ENCODE measurements around the gene DNAJC1.

DNA sequence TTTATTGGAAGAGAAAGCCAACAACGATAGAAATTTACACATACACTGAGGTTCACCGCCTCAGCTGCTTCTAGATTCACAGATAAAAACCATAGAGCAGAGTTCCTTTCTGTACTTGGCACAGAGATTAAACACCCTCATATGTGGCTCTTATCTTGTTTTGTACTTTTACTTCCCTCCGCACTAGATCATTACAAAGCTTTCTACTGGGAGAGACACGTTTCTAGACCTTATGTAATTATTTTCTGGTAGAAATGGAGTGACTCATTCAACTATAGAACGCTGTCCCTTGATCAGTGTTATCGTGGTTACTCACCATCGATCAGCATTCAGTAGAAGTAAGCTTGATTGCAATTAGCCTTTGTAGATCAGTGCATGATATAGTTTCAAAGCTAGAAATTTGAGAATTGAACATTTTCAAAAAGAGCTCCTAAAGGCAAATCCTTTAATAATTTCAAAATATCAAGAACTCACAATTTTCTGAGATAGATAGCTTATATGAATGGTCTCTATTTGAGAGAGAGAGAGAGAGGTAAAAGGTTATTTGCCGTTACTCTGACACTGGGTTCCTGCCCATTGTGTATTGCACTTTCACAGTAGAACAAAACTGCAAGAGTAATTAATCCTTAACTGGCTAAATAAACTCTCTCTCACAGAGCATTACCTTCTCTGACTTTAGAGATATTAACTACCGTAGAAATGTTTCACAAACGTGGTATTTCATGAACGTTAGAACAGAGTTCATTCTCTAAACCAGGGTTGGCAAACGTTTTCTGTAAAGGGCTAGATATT is 26.1 kb upstream of the DNAJC1 start:
- TF ChIP-seq, protein P1, sequence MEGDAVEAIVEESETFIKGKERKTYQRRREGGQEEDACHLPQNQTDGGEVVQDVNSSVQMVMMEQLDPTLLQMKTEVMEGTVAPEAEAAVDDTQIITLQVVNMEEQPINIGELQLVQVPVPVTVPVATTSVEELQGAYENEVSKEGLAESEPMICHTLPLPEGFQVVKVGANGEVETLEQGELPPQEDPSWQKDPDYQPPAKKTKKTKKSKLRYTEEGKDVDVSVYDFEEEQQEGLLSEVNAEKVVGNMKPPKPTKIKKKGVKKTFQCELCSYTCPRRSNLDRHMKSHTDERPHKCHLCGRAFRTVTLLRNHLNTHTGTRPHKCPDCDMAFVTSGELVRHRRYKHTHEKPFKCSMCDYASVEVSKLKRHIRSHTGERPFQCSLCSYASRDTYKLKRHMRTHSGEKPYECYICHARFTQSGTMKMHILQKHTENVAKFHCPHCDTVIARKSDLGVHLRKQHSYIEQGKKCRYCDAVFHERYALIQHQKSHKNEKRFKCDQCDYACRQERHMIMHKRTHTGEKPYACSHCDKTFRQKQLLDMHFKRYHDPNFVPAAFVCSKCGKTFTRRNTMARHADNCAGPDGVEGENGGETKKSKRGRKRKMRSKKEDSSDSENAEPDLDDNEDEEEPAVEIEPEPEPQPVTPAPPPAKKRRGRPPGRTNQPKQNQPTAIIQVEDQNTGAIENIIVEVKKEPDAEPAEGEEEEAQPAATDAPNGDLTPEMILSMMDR (conservative IDR thresholded peaks at IDR 0.05; ENCODE audit: low read depth, low read length), result no peak
- TF ChIP-seq RAD21 (IDR thresholded peaks at IDR 0.05; ENCODE audit: low read length) (no peak), SMC3 (IDR thresholded peaks at IDR 0.05; ENCODE audit: low read depth, low read length) (no peak), POLR2A (IDR thresholded peaks at IDR 0.05; ENCODE audit: low read depth, low read length) (no peak), MAZ (IDR thresholded peaks at IDR 0.05; ENCODE audit: borderline replicate concordance, low read depth, low read length) (no peak), FOS (IDR thresholded peaks at IDR 0.05; ENCODE audit: low read depth, low read length) (no peak), BHLHE40 (IDR thresholded peaks at IDR 0.05; ENCODE audit: low read depth, low read length) (no peak), RCOR1 (IDR thresholded peaks at IDR 0.05; ENCODE audit: insufficient replicate concordance, low read length) (no peak), MXI1 (IDR thresholded peaks at IDR 0.05; ENCODE audit: borderline replicate concordance, low read depth, low read length) (no peak)
- TF ChIP-seq, protein P2, sequence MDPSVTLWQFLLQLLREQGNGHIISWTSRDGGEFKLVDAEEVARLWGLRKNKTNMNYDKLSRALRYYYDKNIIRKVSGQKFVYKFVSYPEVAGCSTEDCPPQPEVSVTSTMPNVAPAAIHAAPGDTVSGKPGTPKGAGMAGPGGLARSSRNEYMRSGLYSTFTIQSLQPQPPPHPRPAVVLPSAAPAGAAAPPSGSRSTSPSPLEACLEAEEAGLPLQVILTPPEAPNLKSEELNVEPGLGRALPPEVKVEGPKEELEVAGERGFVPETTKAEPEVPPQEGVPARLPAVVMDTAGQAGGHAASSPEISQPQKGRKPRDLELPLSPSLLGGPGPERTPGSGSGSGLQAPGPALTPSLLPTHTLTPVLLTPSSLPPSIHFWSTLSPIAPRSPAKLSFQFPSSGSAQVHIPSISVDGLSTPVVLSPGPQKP (IDR thresholded peaks at IDR 0.05; ENCODE audit: borderline replicate concordance, low read depth, low read length), result no peak

All from IMR-90 (cell line).